Natural killer cell (primary cell): ENCODE results near the gene RPAP2. TPM values are rescaled to one million over a fixed set of nuclear protein-coding genes. Genes with fewer than 3 reads are reported as not detected.

Source experiments
- ATAC-seq, 3 donors: fragments of 150-1000 bp in 2 of 3; fragments of 200-7000 bp in 1 of 3; cut with Tn5 transposase; 1 replicate in 1 of 3; 2 replicates in 2 of 3; pipeline ENCODE4 v1.10.0; 2021; ENCODE audit warnings: mild to moderate bottlenecking in 2 of 3, moderate library complexity in 2 of 3
- DNase-seq, 2 donors: peaks; one replicate each; pipeline versions ENCODE4 v3.0.0 to v3.0.0-alpha.2; 2013 to 2021; ENCODE audit warnings: mixed read lengths in 1 of 2
- H3K27ac ChIP-seq: one replicate; pipeline ENCODE4 v1.5.1; 2013; ENCODE audit warnings: mild to moderate bottlenecking, low read length
- H3K27me3 ChIP-seq: one replicate; pipeline ENCODE4 v1.6.1; 2013; ENCODE audit warnings: low read length; ENCODE audit not compliant: control insufficient read depth, insufficient read depth
- H3K36me3 ChIP-seq: one replicate; pipeline ENCODE4 v1.6.1; 2013; ENCODE audit warnings: low read length; ENCODE audit not compliant: control insufficient read depth, insufficient read depth
- H3K4me1 ChIP-seq: one replicate; pipeline ENCODE4 v1.6.1; 2013; ENCODE audit warnings: low read length; ENCODE audit not compliant: control insufficient read depth, insufficient read depth
- H3K4me3 ChIP-seq: one replicate; pipeline ENCODE4 v1.5.1; 2013; ENCODE audit warnings: low read length
- H3K9me3 ChIP-seq: one replicate; pipeline ENCODE4 v1.6.1; 2013; ENCODE audit warnings: low read length; ENCODE audit not compliant: control insufficient read depth, insufficient read depth
- H3K27ac Mint-ChIP-seq, 2 donors: one replicate each; pipeline ENCODE4 v1.8.0; 2022; ENCODE audit warnings: mild to moderate bottlenecking in 2 of 2, mixed read lengths in 2 of 2, moderate library complexity in 1 of 2
- H3K27me3 Mint-ChIP-seq, 2 donors: one replicate each; pipeline ENCODE4 v1.8.0; 2022; ENCODE audit warnings: low read depth in 2 of 2, mixed read lengths in 2 of 2
- H3K36me3 Mint-ChIP-seq: one replicate; pipeline ENCODE4 v1.8.0; 2022; ENCODE audit warnings: mixed read lengths
- H3K4me1 Mint-ChIP-seq, 2 donors: one replicate each; pipeline ENCODE4 v1.8.0; 2022; ENCODE audit warnings: mixed read lengths in 2 of 2
- H3K4me3 Mint-ChIP-seq: one replicate; pipeline ENCODE4 v1.8.0; 2022; ENCODE audit warnings: mild to moderate bottlenecking, moderate library complexity, mixed read lengths
- H3K9me3 Mint-ChIP-seq, 2 donors: one replicate each; pipeline ENCODE4 v1.8.0; 2022; ENCODE audit warnings: mixed read lengths in 2 of 2
- WGBS: methylation state at CpG from one replicate; pipeline ENCODE4 v1.1.7; 2013; ENCODE audit warnings: missing lambda C conversion rate; ENCODE audit not compliant: insufficient coverage; 5-methylcytosine and 5-hydroxymethylcytosine counted together
- intact Hi-C: fragments of 100-400 bp; cut with micrococcal nuclease; formaldehyde crosslinking; loops from one replicate; pipeline ENCODE4 v1.14.2; 2022
- total RNA-seq, 4 donors: library from RNA; stranded (reverse); fragments of 120-200 nt in 1 of 4; gene quantifications; one replicate each; pipeline versions ENCODE4 v1.2.3 to v1.2.4, GENCODE V29; 2013 to 2022
- TF ChIP-seq, protein P1 (sequence below): fragments of 200-600 bp; IDR thresholded peaks from one replicate; pipeline ENCODE4 v1.8.0; 2022; ENCODE audit warnings: antibody characterized with exemption

RPAP2 gene
- total RNA-seq, 3 donors from 2014 or later (not counting 1 experiment from before 2014, with no cell fraction given): 39.4 to 45.7 (median 39.8) TPM

DNA sequence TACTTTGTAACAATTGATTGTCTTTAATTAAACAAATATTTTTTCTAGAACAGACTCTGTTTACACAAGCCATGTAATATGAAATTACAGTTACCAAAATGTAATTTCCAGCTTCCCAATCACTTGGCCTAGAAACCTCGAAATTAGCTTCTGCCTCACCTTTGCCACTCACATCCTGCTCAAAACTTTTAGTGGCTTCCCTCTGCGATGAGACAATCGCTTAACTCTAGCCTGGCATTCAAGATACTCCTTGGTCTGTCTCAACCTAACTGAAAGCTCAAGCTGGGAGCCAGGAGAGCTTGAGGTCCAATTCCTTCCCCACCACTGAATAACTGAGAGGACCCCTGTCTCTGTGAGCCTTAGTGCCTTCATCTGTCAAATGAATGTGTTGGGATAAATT is 145.0 kb downstream of the RPAP2 start:
- no peaks in the 10 kb centered on the region for H3K36me3 Mint-ChIP-seq
- Histone ChIP-seq H3K36me3 (no peaks in the 10 kb centered on the region), H3K4me3 (no peak overlapping the region), H3K4me1 (no peaks in the 10 kb centered on the region), H3K27ac (no peak overlapping the region), H3K27me3 (no peaks in the 10 kb centered on the region), H3K9me3 (no peaks in the 10 kb centered on the region)
- H3K9me3 Mint-ChIP-seq: no peaks in the 10 kb centered on the region
- DNase-seq: no peak
- intact Hi-C loops: no loop called here
- H3K27ac Mint-ChIP-seq: no peak overlapping the region
- ATAC-seq: no peak
- TF ChIP-seq, protein P1, sequence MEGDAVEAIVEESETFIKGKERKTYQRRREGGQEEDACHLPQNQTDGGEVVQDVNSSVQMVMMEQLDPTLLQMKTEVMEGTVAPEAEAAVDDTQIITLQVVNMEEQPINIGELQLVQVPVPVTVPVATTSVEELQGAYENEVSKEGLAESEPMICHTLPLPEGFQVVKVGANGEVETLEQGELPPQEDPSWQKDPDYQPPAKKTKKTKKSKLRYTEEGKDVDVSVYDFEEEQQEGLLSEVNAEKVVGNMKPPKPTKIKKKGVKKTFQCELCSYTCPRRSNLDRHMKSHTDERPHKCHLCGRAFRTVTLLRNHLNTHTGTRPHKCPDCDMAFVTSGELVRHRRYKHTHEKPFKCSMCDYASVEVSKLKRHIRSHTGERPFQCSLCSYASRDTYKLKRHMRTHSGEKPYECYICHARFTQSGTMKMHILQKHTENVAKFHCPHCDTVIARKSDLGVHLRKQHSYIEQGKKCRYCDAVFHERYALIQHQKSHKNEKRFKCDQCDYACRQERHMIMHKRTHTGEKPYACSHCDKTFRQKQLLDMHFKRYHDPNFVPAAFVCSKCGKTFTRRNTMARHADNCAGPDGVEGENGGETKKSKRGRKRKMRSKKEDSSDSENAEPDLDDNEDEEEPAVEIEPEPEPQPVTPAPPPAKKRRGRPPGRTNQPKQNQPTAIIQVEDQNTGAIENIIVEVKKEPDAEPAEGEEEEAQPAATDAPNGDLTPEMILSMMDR: no peak
- 34% methylated on average over 3 of the region's 3 CpGs for WGBS
- peaks cover 0 to 7% of the 10 kb centered on the region in 2 donors for H3K4me1 Mint-ChIP-seq
- no peaks in the 10 kb centered on the region for H3K27me3 Mint-ChIP-seq
- no peak overlapping the region for H3K4me3 Mint-ChIP-seq

DNA sequence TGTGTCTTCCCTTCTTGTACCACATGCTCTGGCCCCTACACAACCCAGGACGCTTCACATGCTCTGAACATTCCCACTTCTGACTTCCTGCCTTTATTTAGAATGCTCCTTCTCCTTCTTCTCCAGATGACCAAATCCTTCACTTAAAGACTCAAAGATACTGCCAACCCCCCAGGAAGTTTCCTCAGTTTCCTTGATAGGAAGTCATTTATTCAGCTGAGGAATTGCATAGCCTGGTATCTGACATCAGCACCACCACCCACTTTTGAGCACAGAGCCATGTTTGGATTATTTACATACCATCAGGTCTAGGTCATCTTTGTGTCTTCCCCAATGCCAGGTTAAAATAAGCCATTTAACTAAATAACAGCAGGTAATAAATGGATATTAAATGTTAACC is 145.5 kb downstream of the RPAP2 start:
- WGBS: 95% methylated on average over 1 of the region's 1 CpG
- intact Hi-C loops: no loop called here
- H3K9me3 ChIP-seq: no peaks in the 10 kb centered on the region

DNA sequence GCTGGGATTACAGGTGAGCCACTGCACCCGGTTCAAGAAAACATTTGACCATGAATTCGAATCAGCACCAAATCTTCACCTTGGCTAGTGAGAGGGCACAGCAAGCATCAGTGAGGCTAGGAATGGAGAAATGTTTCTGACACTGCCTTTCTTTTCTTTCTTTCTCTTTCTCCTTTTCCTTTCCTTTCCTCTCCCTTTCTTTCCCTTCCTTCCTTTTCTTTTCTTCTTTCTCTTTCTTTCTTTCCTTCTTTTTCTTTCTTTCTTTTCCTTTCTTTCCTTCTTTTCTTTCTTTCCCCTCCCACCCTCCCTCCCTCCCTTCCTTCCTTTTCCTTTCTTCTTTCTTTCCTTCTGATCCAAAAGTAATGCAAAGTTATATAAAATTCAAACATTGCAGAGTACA is 147.0 kb downstream of the RPAP2 start:
- no peak overlapping the region for H3K4me3 ChIP-seq
- TF ChIP-seq, protein P1: no peak
- no peaks in the 10 kb centered on the region for H3K27me3 Mint-ChIP-seq
- no peak for DNase-seq
- H3K4me1 ChIP-seq: no peaks in the 10 kb centered on the region
- no peak overlapping the region for H3K4me3 Mint-ChIP-seq
- no peaks in the 10 kb centered on the region for H3K9me3 ChIP-seq
- no peaks in the 10 kb centered on the region for H3K36me3 Mint-ChIP-seq
- no peak overlapping the region for H3K27ac ChIP-seq
- no peaks in the 10 kb centered on the region for H3K27me3 ChIP-seq
- H3K27ac Mint-ChIP-seq: no peak overlapping the region
- 92% methylated on average over 2 of the region's 2 CpGs for WGBS
- ATAC-seq: no peak
- intact Hi-C loops: no loop called here
- peaks cover 0 to 7% of the 10 kb centered on the region in 2 donors for H3K4me1 Mint-ChIP-seq
- no peaks in the 10 kb centered on the region for H3K36me3 ChIP-seq
- H3K9me3 Mint-ChIP-seq: no peaks in the 10 kb centered on the region

More for the DNA sequence above, 145.5 kb downstream of the RPAP2 start:
- Mint-ChIP-seq H3K27ac (no peak overlapping the region), H3K4me1 (peaks cover 0 to 7% of the 10 kb centered on the region in 2 donors), H3K36me3 (no peaks in the 10 kb centered on the region), H3K4me3 (no peak overlapping the region), H3K27me3 (no peaks in the 10 kb centered on the region), H3K9me3 (no peaks in the 10 kb centered on the region)
- Histone ChIP-seq H3K27me3 (no peaks in the 10 kb centered on the region), H3K4me1 (no peaks in the 10 kb centered on the region), H3K36me3 (no peaks in the 10 kb centered on the region), H3K27ac (no peak overlapping the region), H3K4me3 (no peak overlapping the region)
- no peak for DNase-seq
- ATAC-seq: no peak
- TF ChIP-seq, protein P1: no peak

DNA sequence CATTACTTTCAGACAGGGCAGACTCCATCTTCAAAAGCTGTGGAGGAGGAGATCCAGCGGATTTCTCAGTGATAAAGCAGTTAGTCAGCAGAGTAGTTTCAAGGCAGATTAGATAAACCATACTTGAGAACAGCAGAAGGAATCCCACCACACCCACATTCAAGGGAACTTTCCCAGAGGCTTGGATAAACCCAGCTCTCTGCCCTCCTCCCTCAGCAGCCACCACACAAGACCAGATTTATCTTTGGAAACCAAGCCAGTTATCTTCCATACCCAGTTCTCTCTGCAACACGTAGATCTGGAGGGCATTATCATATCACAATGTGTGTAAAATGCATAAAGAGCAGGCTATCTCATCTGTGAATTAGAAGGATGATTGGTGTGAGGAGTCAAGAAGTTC is 147.7 kb downstream of the RPAP2 start:
- H3K27me3 Mint-ChIP-seq: no peaks in the 10 kb centered on the region
- Histone ChIP-seq H3K27ac (no peak overlapping the region), H3K4me1 (no peaks in the 10 kb centered on the region), H3K4me3 (no peak overlapping the region), H3K9me3 (no peaks in the 10 kb centered on the region), H3K36me3 (no peaks in the 10 kb centered on the region), H3K27me3 (no peaks in the 10 kb centered on the region)
- no peak for DNase-seq
- ATAC-seq: no peak
- no peak overlapping the region for H3K27ac Mint-ChIP-seq
- H3K9me3 Mint-ChIP-seq: no peaks in the 10 kb centered on the region
- no peaks in the 10 kb centered on the region for H3K36me3 Mint-ChIP-seq
- 90% methylated on average over 1 of the region's 2 CpGs for WGBS
- intact Hi-C loops: no loop called here
- H3K4me3 Mint-ChIP-seq: no peak overlapping the region
- TF ChIP-seq, protein P1: no peak
- H3K4me1 Mint-ChIP-seq: peaks cover 0 to 7% of the 10 kb centered on the region in 2 donors
